SKM-1 treated with dmso at 0.1 percent for 144 hours (cell line): ENCODE data around the gene WRAP73.

Experiments used
- DNase-seq: peaks from one replicate; lab custom pipeline; 2025; ENCODE audit not compliant: unreplicated experiment; lab: John Stamatoyannopoulos, UW

Gene WRAP73, protein sequence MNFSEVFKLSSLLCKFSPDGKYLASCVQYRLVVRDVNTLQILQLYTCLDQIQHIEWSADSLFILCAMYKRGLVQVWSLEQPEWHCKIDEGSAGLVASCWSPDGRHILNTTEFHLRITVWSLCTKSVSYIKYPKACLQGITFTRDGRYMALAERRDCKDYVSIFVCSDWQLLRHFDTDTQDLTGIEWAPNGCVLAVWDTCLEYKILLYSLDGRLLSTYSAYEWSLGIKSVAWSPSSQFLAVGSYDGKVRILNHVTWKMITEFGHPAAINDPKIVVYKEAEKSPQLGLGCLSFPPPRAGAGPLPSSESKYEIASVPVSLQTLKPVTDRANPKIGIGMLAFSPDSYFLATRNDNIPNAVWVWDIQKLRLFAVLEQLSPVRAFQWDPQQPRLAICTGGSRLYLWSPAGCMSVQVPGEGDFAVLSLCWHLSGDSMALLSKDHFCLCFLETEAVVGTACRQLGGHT

DNA sequence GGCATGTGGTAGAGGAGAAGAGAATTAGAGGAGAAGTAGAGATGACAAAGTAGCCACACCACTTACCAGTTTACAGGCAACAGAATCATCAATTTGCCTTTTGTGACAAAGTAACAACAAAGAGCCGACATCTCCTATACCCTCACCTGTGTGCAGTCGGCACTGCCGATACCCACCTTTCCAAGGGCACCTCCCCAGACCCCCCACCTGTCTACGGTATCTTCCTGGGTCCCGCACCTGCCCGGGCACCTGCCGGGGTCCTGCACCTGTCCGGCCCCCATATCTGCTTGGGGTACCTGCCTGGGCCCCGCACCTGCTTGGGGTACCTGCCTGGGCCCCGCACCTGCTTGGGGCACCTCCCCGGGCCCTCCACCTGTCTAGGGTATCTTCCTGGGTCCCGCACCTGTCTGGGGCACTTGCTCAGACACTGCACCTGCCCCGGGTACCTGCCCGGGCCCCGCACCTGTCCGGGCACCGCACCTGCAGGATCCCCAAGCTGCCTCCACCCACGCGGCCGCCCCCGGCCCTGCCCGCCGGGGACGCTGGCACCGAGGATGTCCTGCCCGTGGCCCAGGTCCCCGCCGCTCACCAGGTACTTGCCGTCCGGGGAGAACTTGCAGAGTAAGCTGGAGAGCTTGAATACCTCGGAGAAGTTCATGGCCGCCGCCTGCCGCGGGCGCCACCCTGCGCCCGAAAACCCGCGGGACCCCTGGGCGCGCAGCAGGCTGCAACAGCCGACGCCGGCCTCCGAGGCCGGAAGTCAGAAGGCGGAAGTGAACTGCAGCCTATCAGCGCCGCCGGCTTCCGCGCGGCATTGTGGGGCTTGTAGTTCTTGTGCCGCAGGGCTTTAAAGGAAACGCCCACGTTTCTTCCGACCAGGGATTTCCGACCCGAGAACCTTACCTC is at the start of gene WRAP73:
Gene WRAP73 (minus strand): TSS at position 762 of the 906 bp plus-strand sequence. CDS start 104 bp downstream, at position 658.
- DNase-seq = peak; percentile 91

DNA sequence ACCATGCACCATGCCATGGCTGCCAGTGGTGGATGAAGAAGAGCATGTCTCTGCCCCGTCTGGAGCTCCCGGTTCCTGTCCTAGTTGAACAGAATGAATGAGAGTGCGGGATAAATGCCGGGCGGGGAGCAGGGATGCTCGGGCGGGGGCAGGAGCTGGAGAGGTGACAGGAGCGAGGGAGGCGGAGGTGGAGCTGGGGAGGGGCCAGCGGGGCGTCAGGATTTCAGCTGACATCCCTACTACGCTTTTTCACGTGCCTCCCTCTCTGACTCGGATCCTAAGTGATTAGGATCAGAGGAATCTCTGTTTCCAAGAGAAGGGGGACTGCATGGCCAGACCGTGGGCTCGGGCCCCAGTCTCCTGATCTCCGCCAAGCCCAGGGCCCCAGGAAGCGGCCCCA is 49.7 kb upstream of the WRAP73 start:
- no peak for DNase-seq

DNA sequence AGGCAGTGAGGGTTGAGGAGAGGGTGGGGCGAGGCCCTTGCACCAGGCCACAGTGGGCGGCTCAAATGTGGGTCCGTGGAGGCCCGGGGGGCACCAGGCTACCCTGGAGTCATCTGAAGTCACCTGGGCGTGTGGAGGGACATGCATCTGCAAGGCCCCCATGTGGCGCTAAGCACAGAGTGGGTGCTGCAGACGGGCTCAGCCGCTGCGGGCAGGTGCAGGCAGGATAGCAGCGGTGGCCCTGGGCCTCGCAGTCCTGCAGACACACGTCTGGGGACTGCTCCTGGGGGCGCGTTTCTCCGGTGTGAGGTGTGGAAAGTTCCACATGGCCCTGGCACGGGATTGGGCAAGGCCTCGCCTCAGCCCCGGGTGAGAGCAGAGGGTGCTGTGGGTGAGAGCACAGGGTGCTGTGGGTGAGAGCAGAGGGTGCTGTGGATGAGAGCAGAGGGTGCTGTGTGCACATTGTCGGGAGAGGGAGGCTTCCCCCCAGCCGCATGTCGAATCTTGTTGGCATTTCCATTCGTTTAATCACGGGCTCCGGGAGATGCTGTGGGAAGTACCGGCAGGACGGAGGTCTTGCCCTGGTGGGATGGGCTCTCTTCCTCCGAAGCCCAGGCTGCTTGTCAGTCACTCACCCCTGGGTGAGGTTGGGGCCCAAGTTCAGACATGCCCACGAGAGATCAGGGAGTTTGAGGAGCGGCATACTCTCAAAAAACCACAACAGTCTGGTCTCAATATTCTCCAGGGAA is 48.9 kb upstream of the WRAP73 start:
- DNase-seq = no peak

DNA sequence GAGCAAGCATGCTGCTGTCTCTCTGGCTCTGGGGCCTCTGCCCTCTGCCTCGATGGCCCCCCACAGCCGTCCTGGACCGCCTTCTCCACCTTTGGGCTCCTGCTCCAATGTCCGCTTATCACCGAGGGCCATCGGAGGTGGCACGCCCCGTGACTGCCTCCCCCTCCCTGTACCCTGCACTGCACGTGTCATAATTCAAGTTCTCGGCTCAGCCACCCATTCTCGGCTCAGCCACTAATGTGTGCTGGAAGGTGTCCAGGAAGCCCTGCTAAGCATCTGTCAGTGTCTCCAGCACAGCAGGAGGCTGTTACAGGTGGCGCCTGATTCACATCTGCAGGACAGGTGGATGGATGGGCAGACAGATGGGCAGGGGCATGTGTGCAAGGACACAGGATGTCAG is 47.9 kb upstream of the WRAP73 start:
- no peak for DNase-seq

DNA sequence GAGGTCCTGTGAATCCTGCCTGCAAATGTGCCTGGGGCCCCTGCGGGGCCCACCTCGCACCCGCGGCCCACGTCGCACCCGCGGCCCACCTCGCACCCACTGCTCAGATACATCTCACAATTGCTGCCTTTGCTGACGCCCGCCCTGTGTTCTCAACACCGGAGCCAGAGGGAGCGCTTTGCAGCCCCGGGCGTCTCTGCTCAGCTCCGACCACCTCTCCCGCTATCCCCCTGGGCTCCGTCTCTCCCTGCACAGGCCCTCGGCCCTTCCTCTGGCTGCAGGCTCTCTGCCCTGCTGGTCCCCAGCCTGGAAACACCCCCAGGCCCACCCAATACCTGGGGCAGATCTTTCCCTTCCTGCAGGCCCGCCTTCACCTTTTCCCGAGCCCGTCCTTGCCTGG is 47.2 kb upstream of the WRAP73 start:
- no peak for DNase-seq

DNA sequence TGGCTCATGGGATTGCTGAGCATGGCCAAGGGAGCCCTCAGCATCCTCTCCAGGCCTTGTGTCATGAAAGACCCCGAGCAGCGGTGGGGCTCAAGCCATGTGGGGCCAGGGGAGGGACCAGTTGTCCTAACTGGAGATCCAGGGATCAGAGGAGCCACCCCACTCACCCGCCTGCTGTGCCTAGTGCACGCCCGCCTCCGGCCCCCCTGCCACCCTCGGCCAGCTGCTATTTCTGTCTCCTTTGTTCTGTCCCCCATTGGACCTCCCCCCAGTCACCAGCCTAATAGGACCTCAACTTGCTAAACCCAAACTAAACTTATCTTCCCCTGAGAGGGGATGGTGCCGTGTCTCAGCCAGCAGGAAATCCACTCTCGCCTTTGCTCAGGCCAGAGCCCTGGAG is 46.8 kb upstream of the WRAP73 start:
- DNase-seq = no peak

DNA sequence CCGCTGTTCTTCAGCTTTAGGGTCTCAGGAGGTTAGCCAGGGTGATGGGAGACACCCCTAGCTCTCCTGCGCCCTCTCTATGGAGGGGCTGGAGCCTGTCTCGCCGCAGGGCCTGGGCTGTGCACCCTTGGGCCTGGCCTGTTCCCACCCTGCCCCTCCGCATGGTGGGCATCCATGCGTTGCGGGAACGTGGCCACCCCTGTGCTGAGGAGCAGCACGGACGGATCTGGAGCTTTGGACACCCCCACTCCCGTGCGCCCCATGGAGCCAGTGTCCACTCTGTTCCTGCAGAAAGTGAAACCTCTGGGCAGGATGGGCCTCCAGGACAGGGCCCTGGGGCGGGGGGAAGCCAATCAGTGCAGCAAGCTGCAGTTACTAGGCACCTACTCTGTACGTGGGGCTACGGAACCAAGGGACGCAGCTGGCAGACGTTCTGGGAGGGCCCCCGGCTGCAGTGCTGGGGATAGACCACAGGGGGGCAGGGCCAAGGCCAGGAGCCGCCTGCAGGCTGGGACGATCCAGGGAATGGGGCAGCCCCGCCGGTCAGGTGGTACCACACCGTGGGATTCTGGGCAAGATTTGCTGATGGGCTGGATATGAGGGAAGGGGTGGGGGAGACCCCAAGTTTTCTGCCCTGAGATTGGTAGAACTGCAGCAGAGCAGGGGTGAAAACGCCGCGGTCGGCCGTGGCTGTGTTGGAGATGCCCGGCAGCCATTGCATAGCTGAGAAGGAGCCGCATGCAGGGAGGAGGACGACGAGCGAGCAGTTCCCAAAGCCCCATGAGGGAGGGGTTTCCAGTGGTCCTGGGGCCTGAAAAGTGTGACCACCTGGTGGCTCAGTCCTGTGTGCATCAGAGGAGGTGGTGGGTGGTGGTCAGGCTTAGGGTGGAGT is 45.7 kb upstream of the WRAP73 start:
- DNase-seq = peak; percentile 20

DNA sequence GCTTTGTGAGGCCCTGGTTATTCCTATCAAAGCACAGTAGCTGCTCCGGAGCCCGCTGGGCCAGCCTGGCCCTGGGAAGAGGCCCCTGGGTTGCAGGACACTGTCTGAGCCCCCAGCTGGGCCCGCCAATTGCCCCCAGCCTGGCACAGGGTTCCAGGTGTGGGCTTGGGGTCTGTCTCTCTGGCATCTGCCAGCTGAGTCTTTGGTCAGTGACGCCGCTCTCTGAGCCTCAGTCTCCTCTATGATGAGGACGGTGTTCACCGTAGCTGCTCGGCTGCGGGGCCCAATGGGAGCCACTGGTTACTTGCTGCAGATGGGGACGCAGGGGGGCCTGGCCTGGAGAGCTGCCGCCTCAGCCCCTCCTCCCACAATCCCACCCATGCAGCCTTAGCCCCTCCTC is 43.4 kb upstream of the WRAP73 start:
- DNase-seq = no peak

DNA sequence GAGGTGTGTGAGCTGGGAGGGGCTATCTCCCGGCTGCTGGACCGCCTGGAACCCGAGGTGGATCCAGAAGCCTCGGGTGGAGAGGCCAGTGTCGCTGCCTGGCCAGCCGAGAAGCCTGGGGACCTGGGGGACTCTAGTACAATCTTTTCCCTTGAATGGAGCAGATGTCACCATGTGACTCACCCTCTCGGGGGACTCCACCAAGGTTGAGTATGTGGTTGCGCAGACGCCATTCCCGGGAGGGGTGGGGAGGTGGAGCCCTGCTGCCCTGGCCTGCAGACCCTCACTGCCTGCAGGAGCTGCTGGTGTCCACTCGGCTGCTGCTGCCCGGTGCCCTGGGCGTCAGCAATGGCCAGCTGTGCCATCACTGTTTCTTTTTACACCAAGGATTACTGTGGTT is 42.7 kb upstream of the WRAP73 start:
- no peak for DNase-seq

DNA sequence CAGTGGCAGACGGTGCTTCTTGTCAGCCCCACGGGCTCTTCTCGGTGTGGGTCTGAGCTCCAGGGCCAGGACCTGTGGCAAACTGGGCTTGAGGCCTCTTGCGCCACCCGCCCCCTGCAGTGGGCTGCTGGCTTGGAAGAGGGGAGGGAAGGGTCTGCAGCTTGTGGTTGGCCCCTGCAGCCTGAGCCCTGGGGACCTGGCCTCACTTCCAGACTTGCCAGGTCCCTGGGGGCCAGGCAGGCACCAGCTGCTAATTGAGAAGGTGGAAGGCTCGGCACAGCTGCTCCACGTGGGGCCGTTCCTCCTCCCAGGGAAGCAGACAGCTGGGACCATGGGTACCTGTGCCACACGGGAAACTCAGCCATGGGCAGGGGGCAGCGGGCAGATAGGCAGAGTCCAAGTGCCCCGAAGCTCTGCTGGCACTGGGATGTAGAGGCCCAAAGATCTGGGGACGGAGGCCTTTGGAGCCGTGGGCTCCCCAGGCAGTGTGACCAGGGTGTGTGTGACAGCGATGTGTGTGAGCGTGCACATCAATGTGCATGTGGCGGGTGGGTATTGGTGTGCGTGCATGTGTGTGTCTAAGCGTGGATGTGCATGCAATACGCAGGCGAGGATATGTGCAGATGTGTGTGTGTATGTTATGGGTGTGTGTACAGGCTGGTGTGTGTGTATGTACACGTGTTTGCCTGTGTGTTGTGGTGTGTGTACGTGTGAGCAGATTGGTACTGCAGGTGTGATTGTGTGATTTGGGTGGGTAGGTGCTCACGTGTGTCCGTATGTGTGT is 41.7 kb upstream of the WRAP73 start:
- DNase-seq = no peak

DNA sequence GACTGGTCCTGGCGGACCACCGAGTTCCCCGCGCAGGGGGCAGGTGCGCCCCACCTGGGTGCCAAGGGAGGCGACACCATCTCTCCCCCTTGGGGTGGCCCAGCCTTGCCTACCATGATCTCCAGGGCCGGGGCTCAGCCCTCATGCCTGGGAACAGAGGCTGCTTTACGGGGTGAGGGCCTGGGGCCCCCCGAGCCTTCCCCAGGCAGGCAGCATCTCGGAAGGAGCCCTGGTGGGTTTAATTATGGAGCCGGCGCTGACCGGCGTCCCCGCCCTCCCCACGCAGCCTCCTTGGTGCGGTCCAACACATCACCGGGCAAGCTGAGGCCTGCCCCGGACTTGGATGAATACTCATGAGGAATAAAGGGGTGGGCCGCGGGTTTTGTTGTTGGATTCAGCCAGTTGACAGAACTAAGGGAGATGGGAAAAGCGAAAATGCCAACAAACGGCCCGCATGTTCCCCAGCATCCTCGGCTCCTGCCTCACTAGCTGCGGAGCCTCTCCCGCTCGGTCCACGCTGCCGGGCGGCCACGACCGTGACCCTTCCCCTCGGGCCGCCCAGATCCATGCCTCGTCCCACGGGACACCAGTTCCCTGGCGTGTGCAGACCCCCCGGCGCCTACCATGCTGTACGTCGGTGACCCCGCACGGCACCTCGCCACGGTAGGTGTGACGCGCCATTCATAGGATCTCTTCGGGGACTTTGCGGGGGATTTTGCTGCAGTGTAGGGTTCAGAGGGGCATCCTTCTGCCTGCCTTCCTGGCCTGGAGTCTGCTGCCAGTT is 40.6 kb upstream of the WRAP73 start:
- no peak for DNase-seq

DNA sequence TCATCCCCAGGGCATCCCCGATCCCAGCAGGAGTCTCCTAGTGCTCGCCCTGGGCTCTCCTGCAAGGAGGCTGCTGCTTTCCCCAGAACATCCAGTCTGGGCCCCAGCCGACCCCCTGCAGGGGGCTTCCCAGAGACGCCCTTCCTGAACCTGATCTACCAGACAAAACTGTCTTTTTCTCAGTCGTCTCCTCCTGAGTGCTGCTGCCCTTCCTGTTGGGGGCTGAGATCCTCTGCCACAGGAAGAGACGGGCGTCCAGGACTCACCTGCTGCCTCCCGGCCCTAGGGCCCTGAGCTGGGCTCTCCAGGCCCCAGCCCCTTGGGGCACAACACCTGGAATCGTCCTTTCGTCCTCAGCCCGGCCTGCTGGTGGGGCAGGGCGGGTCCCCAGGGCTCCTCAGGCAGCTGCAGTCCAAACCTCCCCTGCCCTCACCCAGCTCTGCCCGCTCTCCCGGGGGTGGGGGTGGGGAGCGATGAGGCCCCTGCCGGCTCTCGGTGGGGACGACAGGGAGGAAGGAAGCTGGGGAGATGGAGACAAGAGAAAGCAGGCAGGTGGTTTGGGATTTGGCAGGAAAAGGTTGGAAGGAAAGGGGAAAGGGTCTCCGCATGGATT is 39.3 kb upstream of the WRAP73 start:
- no peak for DNase-seq

DNA sequence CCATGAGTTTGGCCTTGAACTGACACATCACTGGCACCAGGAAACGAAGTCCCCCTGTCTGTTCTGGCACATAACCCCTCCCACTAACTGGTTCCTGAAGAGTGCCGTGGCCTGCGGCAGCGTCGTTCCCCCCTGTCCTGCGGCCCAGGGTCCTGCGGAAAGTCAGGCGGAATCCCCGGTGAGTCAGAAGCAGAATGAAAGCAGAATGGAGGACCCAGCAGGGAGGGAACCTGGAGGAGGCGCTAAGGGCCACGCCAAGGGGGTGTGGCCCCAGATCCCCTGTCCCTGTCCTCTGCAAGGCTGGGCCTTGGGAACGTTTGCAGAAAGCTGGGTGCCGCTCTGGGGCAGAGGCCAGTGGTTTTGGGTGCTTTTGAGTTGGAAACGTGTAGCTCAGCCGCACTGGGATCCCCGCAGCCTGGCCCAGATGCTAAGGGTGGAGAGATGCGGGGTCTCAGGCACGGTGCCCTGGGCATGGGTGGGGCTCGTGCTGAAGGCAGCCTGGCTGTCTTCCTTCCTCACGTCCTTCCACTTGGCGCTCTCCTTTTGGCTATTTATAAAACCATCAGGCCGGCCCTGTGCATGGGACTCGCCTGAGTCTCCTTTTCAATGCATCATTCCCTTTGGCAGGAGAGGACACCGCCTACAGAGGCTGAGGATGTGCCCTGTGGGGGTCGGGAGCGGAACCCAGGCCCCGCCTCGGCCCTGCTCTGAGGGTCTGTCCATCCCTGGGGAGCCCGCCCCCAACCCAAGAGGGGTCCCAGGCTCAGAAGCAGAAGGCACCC is 38.6 kb upstream of the WRAP73 start:
- DNase-seq = no peak

DNA sequence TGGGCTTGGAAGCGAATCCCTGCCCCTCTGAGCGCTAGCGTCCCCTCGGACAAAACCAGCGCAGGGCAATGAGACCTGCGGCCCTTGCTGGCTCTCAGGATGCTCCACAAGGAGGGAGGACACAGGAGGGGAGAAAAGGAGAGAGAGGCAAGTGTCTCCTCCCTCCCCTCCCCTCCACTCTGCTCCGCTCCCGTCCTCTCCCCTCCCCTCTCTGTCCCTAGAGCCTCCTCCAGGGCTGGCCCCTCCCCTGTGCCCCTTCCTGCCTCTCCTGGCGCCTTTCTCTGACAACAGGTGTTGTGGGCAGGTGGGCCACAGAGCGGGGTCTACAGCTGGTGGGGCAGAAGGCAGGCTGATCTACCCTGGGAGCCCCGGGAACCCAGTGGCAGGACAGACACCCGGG is 37.6 kb upstream of the WRAP73 start:
- no peak for DNase-seq

DNA sequence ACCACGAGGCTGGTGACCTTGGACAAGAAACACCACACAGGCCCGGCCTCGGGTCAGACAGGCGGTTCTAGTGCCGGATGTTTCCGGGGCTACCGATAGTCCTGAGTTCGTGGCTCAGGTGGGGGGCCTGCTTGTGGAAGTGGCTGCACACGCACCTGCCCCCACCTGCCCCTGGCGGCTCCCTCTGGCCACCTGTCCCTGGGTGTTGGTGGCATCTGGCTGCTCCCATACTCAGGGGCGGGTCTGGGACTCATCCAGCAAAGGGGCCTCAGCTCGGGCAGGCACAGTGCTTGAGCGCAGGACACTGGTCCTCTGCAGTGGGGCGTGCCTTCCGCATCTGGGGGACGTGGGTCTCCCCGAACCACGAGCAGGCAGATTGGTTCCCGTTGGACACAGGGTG is 36.0 kb upstream of the WRAP73 start:
- DNase-seq = no peak

DNA sequence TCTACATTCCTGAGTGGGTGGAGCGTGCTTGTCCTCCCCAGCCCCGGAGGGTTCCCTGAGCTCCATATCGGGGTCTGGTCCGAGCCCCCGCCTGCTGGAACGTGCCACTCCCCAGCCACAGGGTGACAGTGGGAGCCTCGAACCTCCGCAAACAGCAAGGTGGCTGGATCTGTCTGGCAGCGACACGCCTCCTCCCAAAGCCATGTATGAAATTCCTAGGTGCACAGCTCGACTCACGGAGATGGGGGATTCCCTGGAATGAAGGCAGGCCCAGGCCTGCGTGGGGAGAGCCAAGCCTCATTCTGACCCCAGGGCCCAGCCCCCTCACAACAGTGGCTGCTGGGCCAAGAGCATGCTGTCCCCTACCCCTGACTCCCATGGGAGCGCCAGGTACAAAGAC is 35.3 kb upstream of the WRAP73 start:
- no peak for DNase-seq

DNA sequence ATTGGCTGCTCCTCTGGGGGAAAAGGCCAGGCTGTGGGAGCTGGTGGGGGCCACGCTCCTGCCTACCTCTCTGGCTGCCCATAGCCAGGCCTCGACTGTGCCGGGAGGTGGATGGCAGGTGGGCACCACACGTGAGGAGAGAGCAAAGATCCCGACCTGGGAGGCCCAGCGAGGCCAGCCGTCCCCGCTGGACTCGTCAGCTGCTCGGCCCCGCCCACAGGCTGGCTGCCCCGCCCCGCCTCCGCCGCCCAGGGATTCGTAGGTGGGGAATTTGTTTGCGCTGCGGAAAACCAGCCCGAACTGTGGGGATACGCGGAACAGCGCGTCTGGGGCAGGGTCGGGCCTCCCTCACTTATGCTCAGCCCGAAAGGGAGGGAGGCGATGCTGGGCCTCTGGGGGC is 34.1 kb upstream of the WRAP73 start:
- DNase-seq = no peak

DNA sequence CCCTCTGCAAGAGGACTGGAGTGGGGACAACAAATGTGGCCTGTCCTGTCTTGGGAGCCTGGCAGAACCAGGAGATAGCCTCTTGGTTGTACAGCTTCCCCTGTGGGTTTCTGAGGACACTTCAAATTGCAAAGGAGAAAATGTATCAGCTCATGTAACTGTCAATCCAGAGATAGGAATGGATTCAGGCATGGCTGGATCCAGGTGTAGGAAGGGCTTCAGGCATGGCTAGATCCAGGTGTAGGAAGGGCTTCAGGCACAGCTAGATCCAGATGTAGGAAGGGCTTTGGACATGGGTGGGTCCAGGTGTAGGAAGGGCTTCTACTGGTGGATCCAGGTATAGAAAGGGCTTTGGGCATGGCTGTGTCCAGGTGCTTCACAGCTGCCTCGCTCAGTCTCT is 33.3 kb upstream of the WRAP73 start:
- DNase-seq = no peak
